Breast epithelium (tissue), 4 donors: ENCODE results near the gene FXYD3. TPM values are rescaled to one million over a fixed set of nuclear protein-coding genes. Genes with fewer than 3 reads are reported as not detected.
A peak's percentile ranks its signal among the peaks of the same experiment; 100 is the strongest.

Source experiments
- DNase-seq, 2 donors: peaks; one replicate each; pipeline ENCODE4 v3.0.0-alpha.2; 2019; ENCODE audit warnings: low spot score in 2 of 2
- H3K27ac ChIP-seq, 2 donors: fragments of 200-600 bp; sonication (generic) in 1 of 2; one replicate each; pipeline ENCODE4 v1.5.1; 2016 to 2019; ENCODE audit warnings: mild to moderate bottlenecking in 1 of 2
- H3K27me3 ChIP-seq, 2 donors: fragments of 200-600 bp; sonication (generic) in 1 of 2; one replicate each; pipeline versions ENCODE4 v1.5.1 to v1.6.0; 2017 to 2019; ENCODE audit warnings: control low read depth in 1 of 2, mild to moderate bottlenecking in 1 of 2
- H3K36me3 ChIP-seq: fragments of 200-600 bp; one replicate; pipeline ENCODE4 v1.5.1; 2019
- H3K4me1 ChIP-seq, 2 donors: fragments of 200-600 bp; sonication (generic); one replicate each; pipeline ENCODE4 v1.5.1; 2016 to 2019; ENCODE audit warnings: control low read depth in 1 of 2
- H3K4me3 ChIP-seq, 3 donors: fragments of 200-600 bp; sonication (generic); 1 replicate in 2 of 3; 2 replicates in 1 of 3; pipeline ENCODE4 v1.5.1; 2016 to 2019; ENCODE audit warnings: mild to moderate bottlenecking in 3 of 3, moderate library complexity in 2 of 3
- H3K9me3 ChIP-seq, 2 donors: fragments of 200-600 bp; sonication (generic) in 1 of 2; one replicate each; pipeline ENCODE4 v1.5.1; 2016 to 2019; ENCODE audit warnings: control low read depth in 1 of 2
- CTCF ChIP-seq, 3 donors: fragments of 450-650 bp; IDR thresholded peaks; one replicate each; pipeline ENCODE4 v1.5.1; 2016 to 2017; ENCODE audit warnings: antibody characterized with exemption in 3 of 3, mild to moderate bottlenecking in 3 of 3, moderate library complexity in 3 of 3
- POLR2A ChIP-seq: fragments of 450-650 bp; IDR thresholded peaks from one replicate; pipeline ENCODE4 v1.6.1; 2016; ENCODE audit warnings: antibody characterized with exemption, mild to moderate bottlenecking, moderate library complexity
- POLR2AphosphoS5 ChIP-seq, 3 donors: sonication (generic); formaldehyde crosslinking; IDR thresholded peaks; one replicate each; pipeline ENCODE4 v1.6.1; 2017; ENCODE audit warnings: antibody characterized with exemption in 3 of 3
- intact Hi-C: fragments of 100-400 bp; cut with DNase I; formaldehyde crosslinking; loops from one replicate; pipeline ENCODE4 v1.15.1; 2023; ENCODE audit warnings: low total_unique reads
- total RNA-seq, 3 donors: library from RNA; depleted of rRNA; stranded (reverse); fragments of >200 nt; gene quantifications; one replicate each; pipeline ENCODE4 v1.1.0, GENCODE V29; 2016

The FXYD3 gene
- total RNA-seq, 3 donors from 2014 or later: 135 to 318 TPM; not detected in 1

GRCh38 chr19:35155981-35156672, 40.5 kb downstream of the FXYD3 start:
- intact Hi-C loops: loop anchor here (10.0 kb wide), 1 partner anchor 109 kb away; the partner anchor contains the start of gene USF2
- TF ChIP-seq POLR2A (no peak), POLR2AphosphoS5 (IDR thresholded peaks at IDR 0.05) (no peak), CTCF (IDR thresholded peaks at IDR 0.05) (no peak)
- Histone ChIP-seq H3K4me1 (no peaks in the 10 kb centered on the region), H3K27me3 (no peaks in the 10 kb centered on the region), H3K4me3 (peak overlapping the region; percentile 69 to 82 (median 75)), H3K36me3 (no peaks in the 10 kb centered on the region), H3K27ac (peak overlapping the region in 1 of 2 donors; percentile 85), H3K9me3 (no peaks in the 10 kb centered on the region)
- no peak for DNase-seq

- no peaks in the 10 kb centered on the region for H3K27me3 ChIP-seq
- H3K4me1 ChIP-seq: no peaks in the 10 kb centered on the region
- TF ChIP-seq POLR2A (no peak), CTCF (IDR thresholded peaks at IDR 0.05) (no peak), POLR2AphosphoS5 (IDR thresholded peaks at IDR 0.05) (no peak)
- no peaks in the 10 kb centered on the region for H3K36me3 ChIP-seq
- no peaks in the 10 kb centered on the region for H3K9me3 ChIP-seq
- H3K27ac ChIP-seq: no peak overlapping the region
- no peak for DNase-seq
- intact Hi-C loops: loop anchor here (10.0 kb wide), 1 partner anchor 108 kb away; the partner anchor contains the start of gene USF2
- H3K4me3 ChIP-seq: no peak overlapping the region
Measured at GRCh38 chr19:35156673-35157014, 41.0 kb downstream of the FXYD3 start.

GRCh38 chr19:35157431-35157830, 41.8 kb downstream of the FXYD3 start:
- no peak for TF ChIP-seq POLR2A
- TF ChIP-seq CTCF (IDR thresholded peaks at IDR 0.05): no peak
- no peak for DNase-seq
- H3K4me1 ChIP-seq: no peaks in the 10 kb centered on the region
- H3K27ac ChIP-seq: no peak overlapping the region
- intact Hi-C loops: loop anchor here (10.0 kb wide), 1 partner anchor 107 kb away; the partner anchor contains the start of gene USF2
- H3K9me3 ChIP-seq: peaks cover 0 to 3% of the 10 kb centered on the region in 2 donors
- no peaks in the 10 kb centered on the region for H3K27me3 ChIP-seq
- H3K36me3 ChIP-seq: no peaks in the 10 kb centered on the region
- no peak overlapping the region for H3K4me3 ChIP-seq

GRCh38 chr19:35159606-35160005, 44.0 kb downstream of the FXYD3 start:
- Histone ChIP-seq H3K36me3 (no peaks in the 10 kb centered on the region), H3K27me3 (no peaks in the 10 kb centered on the region), H3K27ac (no peak overlapping the region), H3K9me3 (peaks cover 8 to 13% of the 10 kb centered on the region in 2 donors), H3K4me1 (no peaks in the 10 kb centered on the region), H3K4me3 (no peak overlapping the region)
- intact Hi-C loops: loop anchor here (10.0 kb wide), 1 partner anchor 105 kb away; the partner anchor contains the start of gene USF2
- no peak for DNase-seq
- no peak for TF ChIP-seq POLR2A
- no peak for TF ChIP-seq POLR2AphosphoS5 (IDR thresholded peaks at IDR 0.05)
- TF ChIP-seq CTCF (IDR thresholded peaks at IDR 0.05): no peak

GRCh38 chr19:35160629-35161433, 45.2 kb downstream of the FXYD3 start:
- no peaks in the 10 kb centered on the region for H3K36me3 ChIP-seq

More at GRCh38 chr19:35160629-35161433, 45.2 kb downstream of the FXYD3 start:
- peaks cover 12 to 13% of the 10 kb centered on the region in 2 donors for H3K9me3 ChIP-seq
- H3K4me1 ChIP-seq: no peaks in the 10 kb centered on the region
- no peak overlapping the region for H3K4me3 ChIP-seq
- no peak for TF ChIP-seq POLR2A
- no peak for TF ChIP-seq POLR2AphosphoS5 (IDR thresholded peaks at IDR 0.05)
- no peak for TF ChIP-seq CTCF (IDR thresholded peaks at IDR 0.05)
- DNase-seq: no peak
- H3K27me3 ChIP-seq: no peaks in the 10 kb centered on the region
- no peak overlapping the region for H3K27ac ChIP-seq
- intact Hi-C loops: no loop called here
